OCI-LY3 (cell line): ENCODE results near the gene CHST8.

Source experiments
- CTCF ChIP-seq: fragments of 200-600, 300-600 bp; sonication (generic); IDR thresholded peaks from 2 replicates; pipeline ENCODE4 v1.5.1; 2014; ENCODE audit warnings: antibody characterized with exemption, low read length, low read depth
- EZH2phosphoT487 ChIP-seq: fragments of 200-600 bp; shearing (Covaris generic); IDR thresholded peaks from 2 replicates; pipeline ENCODE4 v1.6.1; 2018; ENCODE audit warnings: antibody characterized with exemption, mixed run types, low read depth

- TF ChIP-seq CTCF (no peak), EZH2phosphoT487 (no peak)
Measured at GRCh38 chr19:33604651-33605050, 17.1 kb upstream of the CHST8 start.
